Neutrophil (primary cell): Measurements from ENCODE around the gene NFIB.

Experiments
- H3K27ac ChIP-seq: fragments of 200-600 bp; sonication (generic); 2 replicates; pipeline ENCODE4 v1.5.1; 2016; ENCODE audit warnings: mild to moderate bottlenecking, moderate library complexity
- H3K27me3 ChIP-seq: fragments of 200-600 bp; sonication (generic); 2 replicates; pipeline ENCODE4 v1.6.0; 2016; ENCODE audit warnings: mild to moderate bottlenecking
- H3K36me3 ChIP-seq: fragments of 200-600 bp; sonication (generic); 2 replicates; pipeline ENCODE4 v1.5.1; 2017
- H3K4me1 ChIP-seq, 2 experiments: fragments of 200-600 bp in 1 of 2; sonication (generic) in 1 of 2; 1 replicate in 1 of 2; 2 replicates in 1 of 2; pipeline versions ENCODE4 v1.5.1 to v1.6.1; 2013 to 2016; ENCODE audit warnings: low read depth in 1 of 2, low read length in 1 of 2, mild to moderate bottlenecking in 1 of 2, moderate library complexity in 1 of 2; ENCODE audit not compliant: control insufficient read depth in 1 of 2, insufficient read depth in 1 of 2
- H3K4me3 ChIP-seq, 2 experiments: fragments of 200-600 bp in 1 of 2; sonication (generic) in 1 of 2; 1 replicate in 1 of 2; 2 replicates in 1 of 2; pipeline ENCODE4 v1.5.1; 2013 to 2016; ENCODE audit warnings: low read depth in 1 of 2, low read length in 1 of 2, mild to moderate bottlenecking in 1 of 2, moderate library complexity in 1 of 2
- H3K9me3 ChIP-seq: fragments of 200-600 bp; sonication (generic); 2 replicates; pipeline ENCODE4 v1.5.1; 2016
- TF ChIP-seq, protein P1 (sequence below): fragments of 200-600 bp; sonication (generic); IDR thresholded peaks from 2 replicates; pipeline ENCODE4 v1.5.1; 2016; ENCODE audit warnings: antibody characterized with exemption

NFIB gene

GRCh38 chr9:14052359-14052758, 261.6 kb downstream of the NFIB start:
- Histone ChIP-seq H3K9me3 (no peaks in the 10 kb centered on the region), H3K36me3 (no peaks in the 10 kb centered on the region), H3K4me3 (no peak overlapping the region), H3K4me1 (no peaks in the 10 kb centered on the region), H3K27me3 (no peaks in the 10 kb centered on the region), H3K27ac (no peak overlapping the region)
- TF ChIP-seq, protein P1, sequence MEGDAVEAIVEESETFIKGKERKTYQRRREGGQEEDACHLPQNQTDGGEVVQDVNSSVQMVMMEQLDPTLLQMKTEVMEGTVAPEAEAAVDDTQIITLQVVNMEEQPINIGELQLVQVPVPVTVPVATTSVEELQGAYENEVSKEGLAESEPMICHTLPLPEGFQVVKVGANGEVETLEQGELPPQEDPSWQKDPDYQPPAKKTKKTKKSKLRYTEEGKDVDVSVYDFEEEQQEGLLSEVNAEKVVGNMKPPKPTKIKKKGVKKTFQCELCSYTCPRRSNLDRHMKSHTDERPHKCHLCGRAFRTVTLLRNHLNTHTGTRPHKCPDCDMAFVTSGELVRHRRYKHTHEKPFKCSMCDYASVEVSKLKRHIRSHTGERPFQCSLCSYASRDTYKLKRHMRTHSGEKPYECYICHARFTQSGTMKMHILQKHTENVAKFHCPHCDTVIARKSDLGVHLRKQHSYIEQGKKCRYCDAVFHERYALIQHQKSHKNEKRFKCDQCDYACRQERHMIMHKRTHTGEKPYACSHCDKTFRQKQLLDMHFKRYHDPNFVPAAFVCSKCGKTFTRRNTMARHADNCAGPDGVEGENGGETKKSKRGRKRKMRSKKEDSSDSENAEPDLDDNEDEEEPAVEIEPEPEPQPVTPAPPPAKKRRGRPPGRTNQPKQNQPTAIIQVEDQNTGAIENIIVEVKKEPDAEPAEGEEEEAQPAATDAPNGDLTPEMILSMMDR, result no peak

GRCh38 chr9:14051419-14051818, 262.5 kb downstream of the NFIB start:
- TF ChIP-seq, protein P1, result no peak
- Histone ChIP-seq H3K36me3 (no peaks in the 10 kb centered on the region), H3K4me3 (no peak overlapping the region), H3K27me3 (no peaks in the 10 kb centered on the region), H3K27ac (no peak overlapping the region), H3K4me1 (no peaks in the 10 kb centered on the region), H3K9me3 (no peaks in the 10 kb centered on the region)

DNA sequence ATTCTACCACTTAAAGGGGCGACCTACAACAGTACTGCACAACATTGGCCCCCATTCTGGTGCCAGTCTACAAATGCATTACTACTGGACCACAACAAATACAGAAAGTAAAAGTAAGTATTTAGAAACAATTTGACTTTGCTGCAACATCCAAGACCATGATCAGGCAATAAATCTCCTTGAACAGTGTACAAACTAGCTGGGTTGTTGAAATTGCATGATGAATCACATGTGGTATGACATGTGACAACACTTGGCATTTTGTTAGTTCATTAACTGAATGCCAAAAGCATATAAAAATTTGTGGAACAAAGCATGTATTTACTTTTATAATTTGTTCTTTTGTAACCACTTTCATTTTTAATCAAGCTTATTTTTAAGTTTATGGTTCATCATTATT, 270.5 kb downstream of the NFIB start:
- no peaks in the 10 kb centered on the region for H3K27me3 ChIP-seq
- no peak overlapping the region for H3K4me3 ChIP-seq
- no peaks in the 10 kb centered on the region for H3K36me3 ChIP-seq
- no peak overlapping the region for H3K27ac ChIP-seq
- no peaks in the 10 kb centered on the region for H3K9me3 ChIP-seq
- no peaks in the 10 kb centered on the region for H3K4me1 ChIP-seq
- TF ChIP-seq, protein P1, result no peak

DNA sequence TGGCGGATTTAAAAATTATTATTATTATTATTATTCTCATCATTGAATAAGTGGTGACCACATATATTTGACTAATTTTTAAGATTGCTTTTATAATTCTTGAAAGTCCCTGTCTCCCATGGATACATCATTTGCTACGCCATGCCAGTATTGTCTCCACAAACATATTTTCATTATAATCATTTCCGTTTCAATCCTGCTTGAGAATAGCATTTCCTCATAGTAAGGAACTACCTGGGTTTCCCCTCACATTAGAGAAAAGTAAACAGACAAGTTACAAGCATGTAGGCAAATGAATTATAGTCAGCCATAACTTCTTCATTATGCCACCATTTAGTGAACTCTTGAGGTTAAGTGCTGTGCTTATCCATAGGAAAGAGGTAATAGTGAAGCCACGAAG, 276.6 kb downstream of the NFIB start:
- H3K27me3 ChIP-seq, result no peaks in the 10 kb centered on the region
- H3K4me1 ChIP-seq, result no peaks in the 10 kb centered on the region
- H3K36me3 ChIP-seq, result no peaks in the 10 kb centered on the region
- TF ChIP-seq, protein P1, result no peak
- H3K9me3 ChIP-seq, result no peaks in the 10 kb centered on the region
- H3K4me3 ChIP-seq, result no peak overlapping the region
- no peak overlapping the region for H3K27ac ChIP-seq

DNA sequence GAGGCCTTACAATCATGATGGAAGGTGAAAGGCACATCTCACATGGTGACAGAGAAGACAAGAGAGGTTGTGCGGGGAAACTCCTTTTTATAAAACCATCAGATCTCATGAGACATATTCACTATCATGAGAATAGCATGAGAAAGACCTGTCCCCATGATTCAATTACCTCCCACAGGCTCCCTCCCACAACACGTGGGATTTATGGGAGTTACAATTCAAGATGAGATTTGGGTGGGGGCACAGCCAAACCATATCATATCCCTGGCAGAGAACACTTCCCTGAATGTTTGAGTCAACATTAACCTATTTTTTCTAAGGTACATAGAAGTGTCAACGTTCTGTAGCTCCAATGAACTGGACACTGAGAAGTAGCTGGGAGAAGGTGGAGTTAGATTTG, 280.9 kb downstream of the NFIB start:
- Histone ChIP-seq H3K27ac (no peak overlapping the region), H3K9me3 (no peaks in the 10 kb centered on the region), H3K27me3 (no peaks in the 10 kb centered on the region), H3K4me3 (no peak overlapping the region), H3K36me3 (no peaks in the 10 kb centered on the region), H3K4me1 (no peaks in the 10 kb centered on the region)
- TF ChIP-seq, protein P1, result no peak
